Smooth muscle cell (in vitro differentiated cells): ENCODE results near the gene CPXM2. TPM values are rescaled to one million over a fixed set of nuclear protein-coding genes. Genes with fewer than 3 reads are reported as not detected.

ENCODE experiments used
- DNase-seq: peaks from one replicate; lab custom pipeline; 2025; ENCODE audit not compliant: unreplicated experiment; lab: John Stamatoyannopoulos, UW
- H2AFZ ChIP-seq: fragments of 200-600 bp; sonication (generic); 2 replicates; pipeline ENCODE4 v1.6.0; 2016; ENCODE audit warnings: antibody characterized with exemption, low read depth, mild to moderate bottlenecking
- H3F3A ChIP-seq: fragments of 200-600 bp; sonication (generic); 2 replicates; pipeline ENCODE4 v1.6.0; 2017; ENCODE audit warnings: antibody characterized with exemption, low read depth
- H3K27ac ChIP-seq: fragments of 200-600 bp; sonication (generic); 2 replicates; pipeline ENCODE4 v1.5.1; 2016; ENCODE audit warnings: low read depth, mild to moderate bottlenecking
- H3K27me3 ChIP-seq: fragments of 200-600 bp; sonication (generic); 2 replicates; pipeline ENCODE4 v1.6.1; 2016; ENCODE audit warnings: low read depth, mild to moderate bottlenecking
- H3K36me3 ChIP-seq: fragments of 200-600 bp; sonication (generic); 2 replicates; pipeline ENCODE4 v1.5.1; 2016; ENCODE audit warnings: low read depth
- H3K4me1 ChIP-seq: fragments of 200-600 bp; sonication (generic); 2 replicates; pipeline ENCODE4 v1.5.1; 2016; ENCODE audit warnings: low read depth
- H3K4me2 ChIP-seq: fragments of 200-600 bp; sonication (generic); 2 replicates; pipeline ENCODE4 v1.6.0; 2016; ENCODE audit warnings: mild to moderate bottlenecking
- H3K4me3 ChIP-seq: fragments of 200-600 bp; sonication (generic); 2 replicates; pipeline ENCODE4 v1.5.1; 2016; ENCODE audit warnings: mild to moderate bottlenecking
- H3K79me2 ChIP-seq: fragments of 200-600 bp; sonication (generic); 2 replicates; pipeline ENCODE4 v1.6.0; 2016; ENCODE audit warnings: low read depth, mild to moderate bottlenecking
- H3K9ac ChIP-seq: fragments of 200-600 bp; sonication (generic); 2 replicates; pipeline ENCODE4 v1.6.0; 2016; ENCODE audit warnings: low read depth
- H3K9me3 ChIP-seq: fragments of 200-600 bp; sonication (generic); replicated peaks from 2 replicates; pipeline ENCODE4 v1.5.1; 2016; ENCODE audit warnings: low read depth
- H4K20me1 ChIP-seq: fragments of 200-600 bp; sonication (generic); 2 replicates; pipeline ENCODE4 v1.6.0; 2016; ENCODE audit warnings: low read depth
- CTCF ChIP-seq: fragments of 200-600 bp; sonication (generic); IDR thresholded peaks from 2 replicates; pipeline ENCODE4 v1.5.1; 2017; ENCODE audit warnings: borderline replicate concordance, mild to moderate bottlenecking, antibody characterized with exemption; ENCODE audit not compliant: insufficient read depth, poor library complexity, severe bottlenecking
- WGBS: methylation state at CpG from one replicate; pipeline ENCODE4 v1.1.7; 2016; ENCODE audit warnings: low lambda C conversion rate; 5-methylcytosine and 5-hydroxymethylcytosine counted together
- polyA plus RNA-seq: library from polyadenylated mRNA; unstranded; fragments of >200 nt; fragmentation: Nextera tagmentation; extraction: Ambion mirVana; gene quantifications from 2 replicates; pipeline ENCODE4 v1.2.1, GENCODE V29; 2016
- total RNA-seq: library from RNA; depleted of rRNA; stranded (reverse); fragments of >200 nt; gene quantifications from 2 replicates; pipeline ENCODE4 v1.2.3, GENCODE V29; 2014

Gene CPXM2
- total and polyA plus RNA-seq, 2 experiments from 2014 or later = 31.2 to 65.5 TPM

DNA sequence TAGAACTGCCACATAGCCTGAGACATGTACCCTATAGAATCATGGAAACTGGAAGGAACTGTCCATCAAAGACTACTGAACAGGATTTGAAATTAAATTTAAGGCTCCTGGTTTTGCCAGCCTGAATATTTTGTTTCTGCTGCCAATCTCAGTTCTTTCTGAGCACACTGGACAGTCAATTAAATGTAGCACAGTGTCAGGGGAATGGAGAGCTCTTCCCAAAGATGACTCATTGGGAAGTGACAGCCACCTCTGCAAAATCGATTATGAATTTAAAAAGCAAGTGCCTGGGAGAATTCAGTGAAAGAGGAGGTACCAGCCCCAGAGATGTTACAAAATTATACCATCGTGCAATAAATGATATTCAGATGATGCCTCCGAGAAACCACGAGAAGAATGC, 47.8 kb downstream of the CPXM2 start:
- H3K4me3 ChIP-seq = no peak overlapping the region
- H3K9ac ChIP-seq = no peak overlapping the region
- no peaks in the 10 kb centered on the region for H3K9me3 ChIP-seq
- no peaks in the 10 kb centered on the region for H3K4me1 ChIP-seq
- no peak for TF ChIP-seq CTCF
- no peaks in the 10 kb centered on the region for H3F3A ChIP-seq
- no peaks in the 10 kb centered on the region for H4K20me1 ChIP-seq
- no peaks in the 10 kb centered on the region for H3K27me3 ChIP-seq
- H3K36me3 ChIP-seq = no peaks in the 10 kb centered on the region
- no peak overlapping the region for H2AFZ ChIP-seq
- WGBS = 89% methylated on average over 4 of the region's 4 CpGs
- H3K27ac ChIP-seq = no peak overlapping the region
- H3K4me2 ChIP-seq = no peak overlapping the region
- no peaks in the 10 kb centered on the region for H3K79me2 ChIP-seq
- no peak for DNase-seq

- Histone ChIP-seq H3K36me3 (no peaks in the 10 kb centered on the region), H3K27ac (no peak overlapping the region), H3K4me3 (no peak overlapping the region), H3K9ac (no peak overlapping the region), H3K4me2 (no peak overlapping the region), H2AFZ (no peak overlapping the region), H3K79me2 (no peaks in the 10 kb centered on the region), H3K27me3 (no peaks in the 10 kb centered on the region), H4K20me1 (no peaks in the 10 kb centered on the region), H3K9me3 (no peaks in the 10 kb centered on the region), H3K4me1 (no peaks in the 10 kb centered on the region), H3F3A (no peaks in the 10 kb centered on the region)
- no peak for DNase-seq
- WGBS = 95% methylated on average over 9 of the region's 9 CpGs
- TF ChIP-seq CTCF = no peak
Observed at GRCh38 chr10:123842692-123843385, 48.8 kb downstream of the CPXM2 start.

DNA sequence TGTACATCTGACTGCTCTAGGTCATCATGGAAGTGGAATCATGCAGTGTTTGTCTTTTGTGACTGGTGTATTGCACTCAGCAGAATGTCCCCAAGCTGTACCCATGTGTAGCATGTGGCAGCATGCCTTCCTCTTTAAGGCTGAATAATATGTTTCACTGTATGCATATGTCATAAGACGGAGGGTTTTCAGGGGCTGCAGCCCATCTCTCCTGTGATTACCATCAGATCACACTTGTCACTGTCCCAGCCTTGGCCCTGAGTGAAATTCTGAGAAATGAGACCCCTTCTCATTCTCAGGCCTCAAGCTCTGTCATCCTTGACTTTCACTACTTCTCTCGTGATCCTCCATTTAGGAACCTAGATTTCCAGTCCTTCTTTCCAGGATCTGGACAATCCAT, 50.0 kb downstream of the CPXM2 start:
- no peak for TF ChIP-seq CTCF
- Histone ChIP-seq H3K4me3 (no peak overlapping the region), H3K36me3 (no peaks in the 10 kb centered on the region), H3K27ac (no peak overlapping the region), H3K9me3 (no peaks in the 10 kb centered on the region), H2AFZ (no peak overlapping the region), H4K20me1 (no peaks in the 10 kb centered on the region), H3K4me1 (no peaks in the 10 kb centered on the region), H3F3A (no peaks in the 10 kb centered on the region), H3K9ac (no peak overlapping the region), H3K27me3 (no peaks in the 10 kb centered on the region), H3K4me2 (no peak overlapping the region), H3K79me2 (no peaks in the 10 kb centered on the region)
- WGBS = 81% methylated on average over 2 of the region's 2 CpGs
- DNase-seq = no peak

DNA sequence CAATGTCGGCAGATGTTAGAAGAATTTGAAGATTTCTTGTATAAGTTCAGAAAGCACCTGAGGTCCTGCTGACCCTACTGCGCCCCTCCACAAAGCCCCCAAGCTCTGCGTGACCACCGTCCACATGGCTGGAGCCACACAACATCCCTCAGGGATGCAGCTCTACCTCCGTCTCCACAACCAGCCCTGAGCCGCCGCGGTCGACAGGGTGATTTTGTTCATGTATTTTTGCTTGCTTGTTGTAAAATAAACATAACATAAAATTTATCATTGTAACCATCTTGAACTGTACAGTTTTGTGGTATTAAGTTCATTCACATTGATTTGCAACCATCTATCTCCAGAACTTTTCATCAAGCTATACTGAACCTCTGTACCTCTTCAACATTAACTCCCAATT, 50.5 kb downstream of the CPXM2 start:
- Histone ChIP-seq H3K79me2 (no peaks in the 10 kb centered on the region), H3K9ac (no peak overlapping the region), H3K9me3 (no peaks in the 10 kb centered on the region), H2AFZ (no peak overlapping the region), H3F3A (no peaks in the 10 kb centered on the region), H3K27ac (no peak overlapping the region), H3K36me3 (no peaks in the 10 kb centered on the region), H3K4me1 (no peaks in the 10 kb centered on the region), H3K27me3 (no peaks in the 10 kb centered on the region), H4K20me1 (no peaks in the 10 kb centered on the region), H3K4me2 (no peak overlapping the region), H3K4me3 (no peak overlapping the region)
- DNase-seq = no peak
- 98% methylated on average over 9 of the region's 9 CpGs for WGBS
- TF ChIP-seq CTCF = no peak
